NCI-H2227 (cell line): ENCODE measurements around the gene LRRC8C.

Source experiments
- DNase-seq: peaks from one replicate; lab custom pipeline; 2025; ENCODE audit not compliant: unreplicated experiment; lab: John Stamatoyannopoulos, UW

The LRRC8C gene

DNA sequence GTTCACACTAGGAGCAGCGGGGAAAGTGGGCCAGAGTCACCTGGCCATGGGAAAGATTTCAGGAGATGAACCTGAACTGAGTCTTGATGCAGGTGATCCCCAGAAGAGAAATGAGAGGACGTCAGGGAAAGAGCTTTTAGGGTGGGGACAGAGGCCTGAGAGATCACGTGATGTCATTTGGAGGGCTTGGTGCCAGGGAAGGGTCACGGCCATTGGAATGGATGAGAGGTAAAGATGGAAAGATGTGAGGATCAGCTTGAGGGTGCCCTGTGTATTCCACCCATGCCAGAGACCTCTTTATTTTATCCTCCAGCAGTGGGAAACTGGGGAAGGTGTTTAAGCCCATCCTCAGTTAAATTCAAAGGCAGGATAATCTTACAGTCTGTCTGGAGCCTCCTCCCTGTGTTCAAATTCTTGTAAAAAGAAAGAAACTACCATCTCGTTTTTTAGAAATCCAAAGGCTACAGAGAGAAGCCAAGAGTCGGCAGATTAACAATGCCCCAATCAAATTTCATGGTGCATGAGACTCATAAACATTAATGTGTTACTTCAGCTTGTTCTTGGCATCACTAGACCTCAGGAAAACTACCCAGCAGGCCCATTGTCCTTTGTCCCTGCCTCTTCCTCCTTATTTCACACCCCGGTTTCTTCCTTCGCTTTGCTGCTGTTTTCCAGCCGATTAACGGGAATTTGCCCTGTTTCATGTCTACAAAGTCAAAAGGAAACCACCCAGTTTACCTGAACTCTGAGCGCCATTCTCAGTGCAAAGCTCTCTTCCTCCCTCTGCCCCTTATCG, 94.8 kb downstream of the LRRC8C start:
- DNase-seq: no peak

DNA sequence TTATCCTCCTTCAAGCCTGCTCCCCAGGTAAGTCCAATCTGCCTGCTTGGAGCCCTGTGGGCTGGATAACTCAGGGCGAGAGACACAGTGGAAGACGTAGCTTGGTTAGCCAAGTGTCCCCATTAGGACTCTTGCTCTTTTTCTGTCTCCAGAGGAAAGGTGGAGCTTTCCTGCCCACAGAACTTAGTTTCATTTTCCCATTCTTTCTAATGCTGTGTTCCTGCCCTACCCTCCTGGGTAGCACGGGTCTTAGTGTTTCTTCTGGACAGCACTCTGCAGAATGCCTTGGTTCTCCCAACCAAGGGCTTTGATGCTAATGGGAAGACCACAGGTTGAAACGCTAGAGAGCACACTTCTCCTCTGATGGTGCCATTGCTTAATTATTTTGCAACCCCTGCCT, 95.5 kb downstream of the LRRC8C start:
- no peak for DNase-seq

DNA sequence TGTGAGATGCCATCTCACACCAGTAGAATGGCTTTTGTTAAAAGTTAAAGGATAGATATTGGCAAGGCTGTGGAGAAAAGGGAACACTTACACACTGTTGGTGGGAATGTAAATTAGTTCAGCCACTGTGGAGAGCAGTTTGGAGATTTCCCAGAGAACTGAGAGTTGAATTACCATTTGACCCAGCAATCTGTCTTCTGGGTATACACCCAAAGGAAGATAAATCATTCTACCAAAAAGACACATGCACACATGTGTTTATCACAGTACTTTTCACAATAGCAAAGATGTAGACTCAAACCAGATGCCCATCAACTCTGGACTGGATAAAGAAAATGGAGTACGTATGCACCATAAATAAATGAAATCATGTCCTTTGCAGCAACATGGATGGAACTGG, 99.3 kb downstream of the LRRC8C start:
- DNase-seq: no peak

DNA sequence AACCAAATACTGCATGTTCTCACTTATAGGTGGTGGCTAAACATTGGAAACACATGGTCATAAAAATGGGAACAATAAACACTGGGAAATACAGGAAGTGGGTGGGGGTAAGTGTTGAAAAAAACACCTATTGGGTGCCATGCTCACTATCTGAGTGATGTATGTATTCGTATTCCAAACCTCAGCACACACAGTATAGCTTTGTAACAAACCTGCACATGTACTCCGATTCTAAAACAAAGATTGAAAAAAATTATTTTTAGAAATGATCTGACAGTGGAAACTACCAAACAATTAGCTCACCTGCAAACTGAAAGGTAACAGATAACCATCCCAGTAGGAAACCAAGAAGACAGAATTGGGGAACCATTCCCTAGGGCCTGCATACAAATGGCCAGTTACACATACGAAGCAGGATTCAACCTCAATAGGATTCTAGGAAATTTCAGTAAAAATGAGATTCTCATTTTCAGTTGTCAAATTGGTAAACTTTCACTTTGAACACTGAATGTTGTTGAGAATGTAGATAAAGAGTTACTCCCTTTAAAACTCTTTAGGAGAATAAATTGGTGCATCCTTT, 99.8 kb downstream of the LRRC8C start:
- no peak for DNase-seq

DNA sequence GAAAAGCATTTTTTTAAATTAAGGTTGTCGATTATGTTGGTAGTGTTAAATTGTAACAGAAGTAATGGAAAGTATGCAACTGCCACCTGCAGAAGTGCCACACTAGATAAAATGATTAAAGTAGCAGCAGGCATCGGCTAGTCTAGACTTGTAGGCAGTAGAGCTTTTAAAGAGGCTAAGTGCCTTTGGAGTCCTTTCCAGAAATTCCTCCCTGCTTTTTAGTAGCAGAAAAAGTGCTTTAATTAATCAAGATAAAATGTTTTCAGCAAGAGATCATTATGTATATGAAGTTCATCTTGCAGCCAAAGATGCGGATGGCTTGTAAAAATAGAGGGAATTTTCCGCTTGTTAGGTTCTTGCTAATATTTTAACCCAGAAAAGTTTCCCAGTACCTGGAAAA, 100.8 kb downstream of the LRRC8C start:
- no peak for DNase-seq

DNA sequence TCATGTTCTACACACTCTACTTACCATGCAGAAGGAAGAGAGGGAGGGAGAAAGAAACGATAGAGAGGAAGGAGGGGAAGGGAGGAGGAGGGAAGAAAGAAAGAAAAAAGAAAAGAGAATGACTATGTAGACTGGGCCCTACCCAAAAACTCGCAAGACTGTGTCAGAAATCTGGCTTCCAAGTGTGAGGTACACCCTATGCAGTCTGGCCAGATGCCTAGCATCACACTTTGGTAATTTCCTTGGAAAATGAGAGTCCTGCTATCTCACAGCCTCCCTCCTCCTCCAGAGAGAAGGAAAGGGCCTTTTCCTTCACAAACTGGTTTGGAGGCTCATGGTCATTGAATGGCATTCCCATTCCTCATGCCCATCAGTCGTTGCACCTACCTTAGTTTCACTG, 101.5 kb downstream of the LRRC8C start:
- DNase-seq: no peak

DNA sequence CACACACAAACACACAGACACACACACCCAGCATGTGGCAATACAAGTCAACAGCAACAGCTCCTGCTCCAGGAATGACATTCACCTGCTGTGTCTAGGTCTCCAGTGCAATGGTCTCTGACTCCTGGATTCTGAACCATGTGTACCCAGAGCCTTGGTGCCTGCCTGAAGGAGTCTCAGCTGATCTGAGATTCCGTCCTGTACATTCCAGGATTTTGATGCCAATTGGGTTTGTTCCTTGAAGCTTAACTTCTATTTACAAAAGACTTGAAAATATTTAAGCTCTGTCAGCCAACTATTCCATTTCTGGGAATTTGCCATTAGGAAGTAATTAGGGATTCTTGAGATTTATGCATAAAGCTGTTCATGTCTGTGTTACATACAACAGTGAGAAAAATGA, 102.6 kb downstream of the LRRC8C start:
- DNase-seq: no peak

DNA sequence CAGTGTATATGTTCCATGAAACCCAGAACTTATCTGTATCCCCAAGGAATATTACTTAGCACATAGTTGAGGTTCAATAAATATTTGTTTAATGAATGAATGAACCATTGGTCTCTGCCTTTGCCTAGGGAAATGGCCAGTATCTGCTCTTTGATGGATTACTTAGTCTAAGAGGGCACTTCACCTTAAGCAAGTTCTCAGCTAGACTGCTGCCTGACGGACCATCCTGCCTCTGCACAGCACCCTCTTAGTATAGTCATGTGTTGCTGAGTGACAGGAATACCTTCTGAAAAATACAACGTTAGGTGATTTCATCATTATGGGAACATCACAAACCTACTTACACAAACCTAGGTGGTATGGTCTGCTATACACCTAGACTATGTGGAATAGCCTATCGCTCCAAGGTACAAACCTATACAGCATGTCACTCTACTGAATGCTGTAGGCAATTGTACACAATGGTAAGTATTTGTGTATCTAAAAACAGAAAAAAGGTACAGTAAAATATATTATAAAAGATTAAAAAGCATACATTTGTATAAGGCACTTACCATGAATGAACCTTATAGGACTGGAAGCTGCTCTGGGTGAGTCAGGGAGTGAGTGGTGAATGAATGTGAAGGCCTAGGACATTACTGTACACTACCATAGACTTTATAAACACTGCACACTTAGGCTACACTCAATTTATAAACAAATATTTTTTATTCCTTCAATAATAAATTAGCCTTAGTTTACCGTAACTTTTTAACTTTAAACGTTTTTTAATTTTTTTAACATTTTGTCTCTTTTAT, 104.2 kb downstream of the LRRC8C start:
- no peak for DNase-seq

DNA sequence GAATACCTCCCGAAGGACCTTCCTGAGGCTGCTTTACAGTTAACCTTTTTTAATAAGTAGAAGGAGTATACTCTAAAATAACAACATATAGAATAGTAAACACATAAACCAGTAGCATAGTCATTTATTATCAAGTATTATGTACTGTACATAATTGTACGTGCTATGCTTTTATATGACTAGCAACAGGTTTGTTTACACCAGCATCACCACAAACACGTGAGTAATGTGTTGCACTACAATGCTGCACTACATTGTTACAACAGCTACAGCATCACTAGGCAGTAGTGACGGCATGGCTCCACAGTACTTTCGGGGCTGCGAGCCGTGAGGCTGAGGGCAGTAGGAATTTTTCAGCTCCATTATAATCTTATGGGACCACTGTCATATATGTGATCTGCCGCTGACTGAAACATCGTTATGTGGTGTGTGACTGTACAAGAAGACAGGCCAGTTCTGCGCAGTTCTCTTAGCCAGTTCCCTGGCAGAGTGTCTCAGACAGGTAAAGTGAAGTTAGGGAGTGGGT, 105.1 kb downstream of the LRRC8C start:
- no peak for DNase-seq

DNA sequence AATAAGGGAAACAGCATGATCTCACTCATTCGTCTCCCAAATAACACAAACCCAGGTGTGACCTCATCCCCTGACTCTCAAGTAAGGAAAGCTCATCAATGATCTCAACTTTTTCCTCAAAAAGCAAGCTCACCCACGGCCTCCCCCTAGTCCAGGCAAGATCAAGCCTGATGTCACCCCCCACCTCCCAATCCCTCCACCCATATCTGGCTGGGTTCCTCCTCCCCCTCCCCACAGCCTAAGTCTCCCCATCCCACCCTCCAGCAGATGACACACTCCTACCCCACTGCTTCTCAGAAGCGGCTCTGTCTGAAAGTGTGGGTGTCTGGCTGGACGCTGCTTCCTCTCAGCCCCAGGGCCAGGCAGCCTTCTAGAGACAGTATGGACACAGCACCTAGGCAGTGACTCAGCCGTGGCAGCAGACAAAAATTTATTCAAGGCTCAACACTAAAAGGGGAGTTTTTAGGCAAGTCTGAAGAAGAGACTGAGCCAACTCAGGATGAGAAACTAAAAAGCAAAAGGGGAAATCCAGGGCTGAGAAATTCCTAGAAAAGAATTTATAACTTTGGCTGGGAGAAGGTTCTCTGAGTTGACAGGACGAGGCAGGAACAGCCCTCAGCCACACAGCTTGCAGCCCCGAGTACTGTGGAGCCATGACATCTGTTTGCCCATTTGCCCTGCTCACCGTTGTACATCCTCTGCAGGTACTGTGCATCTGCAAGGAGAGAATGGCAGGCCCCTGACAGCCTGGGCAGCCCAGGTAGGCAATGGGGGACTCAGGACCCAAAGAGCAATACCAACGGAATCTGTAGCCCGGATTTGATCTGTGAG, 106.3 kb downstream of the LRRC8C start:
- DNase-seq: no peak

DNA sequence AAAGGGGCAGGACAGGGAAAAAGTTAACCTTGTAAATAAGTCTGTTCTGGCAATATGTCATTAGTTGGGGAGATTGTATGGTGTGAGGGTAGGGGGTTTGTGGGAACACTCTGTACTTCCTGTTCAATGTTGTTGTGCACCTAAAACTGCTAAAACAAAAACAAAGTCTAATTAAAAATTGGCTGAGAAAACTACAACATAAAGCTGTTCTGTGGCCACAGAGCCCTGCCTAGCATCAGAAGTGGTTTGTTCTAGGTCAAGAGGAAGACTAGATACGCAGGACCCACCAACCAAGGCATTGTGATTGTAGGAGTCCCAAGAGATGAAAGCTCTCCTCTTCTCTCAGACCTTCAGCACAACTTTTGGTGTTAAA, 106.9 kb downstream of the LRRC8C start:
- DNase-seq: no peak

DNA sequence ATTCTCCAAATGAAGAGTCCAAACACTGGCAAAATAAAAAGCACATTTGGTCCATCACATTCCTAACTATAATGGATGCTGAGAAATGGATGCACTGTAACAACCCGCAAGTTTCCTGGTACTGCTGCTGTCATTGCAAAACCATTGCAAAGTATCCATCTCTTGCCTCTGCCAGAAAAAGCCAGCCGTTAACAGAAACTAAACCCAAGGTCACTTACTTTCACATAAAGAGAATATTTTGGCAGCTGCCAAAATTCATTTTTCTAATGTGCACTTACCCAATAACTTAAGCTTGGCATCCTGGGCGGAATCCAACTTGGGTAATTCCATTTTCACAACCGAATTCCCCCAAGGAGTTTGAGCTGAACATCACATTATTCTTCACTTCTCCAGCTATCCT, 110.9 kb downstream of the LRRC8C start:
- no peak for DNase-seq

DNA sequence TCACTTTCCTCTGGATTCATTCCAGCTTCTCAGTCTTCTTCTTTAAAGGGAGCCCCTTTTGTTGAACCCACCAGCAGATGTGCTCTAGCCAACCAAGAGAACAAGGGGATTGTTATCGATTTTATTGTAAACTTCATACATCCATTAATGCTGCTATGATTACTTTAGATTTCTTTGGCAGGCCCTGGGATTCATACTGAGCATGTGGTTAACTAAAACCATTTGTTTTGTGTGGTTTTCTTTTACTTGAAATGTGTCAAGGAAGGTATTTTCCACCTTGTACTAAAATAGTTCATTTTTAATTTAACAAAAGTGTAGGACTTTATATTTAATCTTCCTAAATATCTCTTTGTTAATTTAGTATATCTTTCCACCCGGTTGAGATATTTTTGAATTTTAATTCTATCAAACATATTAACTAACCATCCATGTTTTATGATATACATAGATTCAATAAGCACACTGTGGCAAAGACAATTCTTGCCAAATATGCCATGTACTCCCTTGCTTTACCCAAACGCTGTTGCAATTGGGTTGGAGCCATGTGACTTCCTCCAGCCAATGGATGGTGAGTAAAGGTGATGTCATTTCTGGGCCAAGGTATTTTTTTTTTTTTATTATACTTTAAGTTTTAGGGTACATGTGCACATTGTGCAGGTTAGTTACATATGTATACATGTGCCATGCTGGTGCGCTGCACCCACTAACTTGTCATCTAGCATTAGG, 113.7 kb downstream of the LRRC8C start:
- no peak for DNase-seq

DNA sequence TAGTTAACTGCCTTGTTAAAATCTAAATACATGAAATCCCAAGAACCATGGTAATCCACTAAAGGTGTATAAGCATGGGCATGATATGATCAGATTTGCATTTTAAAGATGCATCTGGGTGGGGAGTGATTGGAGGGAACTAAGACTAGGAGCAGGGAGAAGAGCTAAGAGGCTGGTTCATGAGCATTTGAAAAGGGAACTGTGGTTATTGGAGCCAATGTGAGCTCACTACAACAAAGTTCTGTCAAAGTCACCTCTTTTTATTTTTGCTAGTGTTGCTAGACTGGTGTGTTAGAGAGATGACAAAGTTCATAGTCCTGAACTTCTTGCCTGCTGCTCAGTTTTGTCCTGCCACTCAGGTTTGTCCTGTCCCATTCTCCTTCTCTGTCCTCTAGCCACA, 120.8 kb downstream of the LRRC8C start:
- no peak for DNase-seq

DNA sequence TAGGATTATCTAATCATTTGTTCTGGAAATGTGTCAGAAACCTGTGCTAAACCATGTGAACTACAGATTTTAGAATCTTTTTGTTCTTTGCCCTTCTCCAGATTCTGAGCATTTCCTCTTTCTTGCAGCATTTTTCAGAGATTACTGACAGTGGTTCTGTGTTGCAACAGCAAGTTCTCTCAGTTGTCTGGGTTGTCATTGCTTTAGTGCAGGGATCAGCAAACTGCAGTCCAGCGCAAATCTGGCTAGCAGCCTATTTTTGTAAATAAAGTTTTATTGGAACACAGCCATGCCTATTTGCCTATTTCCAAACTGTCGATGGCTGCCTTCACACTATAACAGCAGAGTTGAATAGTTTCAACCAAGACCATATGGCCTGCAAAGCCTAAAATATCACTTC, 121.6 kb downstream of the LRRC8C start:
- DNase-seq: no peak

DNA sequence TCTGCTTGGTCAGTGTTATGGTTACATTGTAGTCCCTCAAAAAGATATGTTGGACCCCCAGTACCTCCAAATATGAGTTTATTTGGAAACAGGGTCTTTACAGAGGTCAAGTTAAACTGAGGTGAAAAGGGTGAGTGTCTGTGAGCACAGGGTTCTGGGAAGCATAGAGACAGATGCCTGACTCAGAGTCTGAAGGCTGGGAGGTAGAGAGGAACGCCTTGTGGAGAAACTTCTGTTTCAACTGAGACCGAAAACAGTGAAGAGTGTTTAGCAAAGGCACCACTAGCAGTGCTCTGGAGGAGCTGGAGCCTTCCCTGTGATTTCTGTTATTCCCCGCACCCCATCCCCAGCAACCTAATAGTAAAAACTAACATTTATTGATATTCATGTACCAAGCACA, 122.7 kb downstream of the LRRC8C start:
- DNase-seq: no peak

DNA sequence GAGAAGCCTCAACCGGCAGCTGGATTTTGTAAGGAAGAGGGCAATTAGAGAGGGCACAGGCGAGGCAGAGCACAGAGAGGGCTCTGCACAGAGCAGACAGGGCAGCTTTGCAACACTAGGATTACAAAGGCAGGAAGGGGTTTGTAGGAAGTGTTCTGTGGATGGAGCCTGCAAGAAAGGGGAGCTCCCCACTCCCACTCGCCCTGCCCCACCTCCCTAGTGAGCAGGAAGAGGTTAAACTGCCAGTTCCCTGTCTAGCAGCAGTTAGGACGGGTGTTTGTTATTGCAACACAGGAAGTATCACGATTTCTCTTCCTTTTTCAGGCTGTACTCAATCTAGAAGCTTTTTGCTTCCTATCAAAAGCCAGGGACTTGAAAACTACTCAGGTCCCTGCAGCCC, 124.6 kb downstream of the LRRC8C start:
- DNase-seq: no peak

DNA sequence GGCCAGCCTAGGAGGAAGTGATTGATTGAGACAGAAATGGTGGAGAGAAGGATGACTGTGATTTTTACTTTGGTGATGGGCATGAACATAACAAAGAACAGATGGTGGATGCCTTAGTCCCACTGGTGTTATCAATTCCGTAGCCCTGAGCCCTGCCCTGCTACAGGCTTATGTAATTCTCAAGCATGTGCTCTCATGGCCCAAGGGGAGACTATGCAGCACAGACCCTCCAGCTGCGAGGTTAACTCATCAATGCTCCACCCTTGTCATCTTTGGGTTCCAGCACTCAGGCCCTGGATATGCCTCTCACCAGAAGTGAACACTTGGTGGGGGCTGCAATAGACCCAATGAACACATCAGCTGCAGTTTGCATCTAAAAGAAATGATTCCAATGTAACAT, 125.2 kb downstream of the LRRC8C start:
- DNase-seq: no peak

DNA sequence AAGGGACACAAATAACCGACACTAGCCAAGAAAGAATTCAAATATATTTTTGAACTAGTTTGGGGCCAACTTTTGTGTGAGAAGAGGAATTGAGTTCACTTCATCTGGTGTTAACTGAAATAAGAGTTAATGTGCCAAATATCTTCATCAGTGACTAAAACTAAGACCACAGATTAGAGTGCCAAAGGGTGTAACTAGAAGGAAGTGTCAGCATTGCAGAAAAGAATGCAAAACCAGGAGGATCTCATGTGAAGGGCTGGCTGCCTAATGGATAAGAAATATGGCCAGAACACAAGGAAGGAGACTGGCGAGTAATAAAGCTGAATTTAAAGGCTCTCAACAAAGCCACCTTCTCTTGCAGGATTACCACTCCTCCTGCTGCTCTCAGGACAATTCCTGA, 126.1 kb downstream of the LRRC8C start:
- no peak for DNase-seq

DNA sequence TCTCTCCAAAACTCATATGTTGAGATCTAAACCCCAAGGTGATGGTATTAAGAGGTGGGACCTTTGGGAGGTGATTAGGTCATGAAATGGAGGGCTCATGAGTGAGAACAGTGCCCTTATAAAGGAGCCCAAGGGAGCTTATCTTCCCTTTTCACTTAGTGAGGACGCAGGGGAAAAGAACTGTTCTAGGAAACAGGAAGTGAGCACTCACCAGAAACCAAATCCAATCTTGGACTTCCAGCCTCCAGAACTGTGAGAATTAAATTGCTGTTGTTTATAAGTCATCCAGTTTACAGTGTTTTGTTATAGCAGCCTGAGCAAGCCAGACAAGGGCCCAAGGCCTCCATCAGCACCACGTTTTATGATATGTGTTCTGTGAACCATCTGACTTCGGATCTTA, 127.6 kb downstream of the LRRC8C start:
- no peak for DNase-seq

DNA sequence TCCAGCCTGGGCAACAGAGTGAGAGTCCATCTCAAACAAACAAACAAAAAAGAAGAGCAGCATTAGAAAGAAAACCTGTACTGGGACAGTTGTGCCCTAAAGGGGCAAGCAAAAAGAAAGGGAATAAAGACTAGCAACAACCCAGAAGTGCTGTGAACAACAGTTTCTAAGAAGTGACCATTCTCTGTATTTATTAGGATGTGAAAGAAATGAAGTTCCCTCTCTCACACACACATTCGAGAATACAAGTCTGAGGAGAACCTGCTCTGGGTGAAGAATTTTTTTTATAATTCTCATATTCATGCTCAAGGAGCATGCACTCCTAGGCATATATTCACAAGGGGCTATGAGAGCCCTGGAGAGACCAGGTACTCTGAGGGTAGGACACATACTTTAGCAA, 128.4 kb downstream of the LRRC8C start:
- no peak for DNase-seq
